HepG2 (cell line): ENCODE data around the gene TSPYL4. TPM values are rescaled to one million over a fixed set of nuclear protein-coding genes. Genes with fewer than 3 reads are reported as not detected.

Experiments used
- ATAC-seq: fragments of 200-7000 bp; cut with Tn5 transposase; 3 replicates; pipeline ENCODE4 v1.9.1; 2020; ENCODE audit warnings: mild to moderate bottlenecking, moderate library complexity
- BruUV-seq: library from RNA; stranded (reverse); fragments of 400-500 nt; replicated peaks from 2 replicates; lab custom pipeline; 2021; lab: Mats Ljungman, UMichigan
- CTCF ChIA-PET: fragments of 300-600 bp; formaldehyde crosslinking; extraction: SDS; loops from one replicate; lab custom pipeline; 2021; ENCODE audit warnings: low total read pairs, inconsistent platforms, low intra/inter-chr PET ratio; lab: Yijun Ruan, JAX
- POLR2A ChIA-PET: fragments of 350-600 bp; sonication (Branson Sonifier 250); formaldehyde crosslinking; loops from one replicate; lab custom pipeline; 2020; ENCODE audit warnings: antibody characterized with exemption, inconsistent platforms; lab: Yijun Ruan, JAX
- DNase-seq: peaks from one replicate; pipeline ENCODE4 v3.0.0-alpha.2; 2015; ENCODE audit warnings: low spot score
- FAIRE-seq: peaks from 3 replicates; lab custom pipeline; 2011; peaks lifted over from hg19 to GRCh38; lab: Jason Lieb, UNC
- H2AFZ ChIP-seq: one replicate; pipeline ENCODE4 v1.6.1; 2011; ENCODE audit warnings: low read length, inconsistent platforms
- H3K27ac ChIP-seq: fragments of 300-600 bp; 3 replicates; pipeline ENCODE4 v1.8.0; 2011; ENCODE audit warnings: mixed run types, mild to moderate bottlenecking, mixed read lengths, low read length, inconsistent platforms; ENCODE audit not compliant: insufficient read depth; ENCODE audit errors: extremely low read length
- H3K27me3 ChIP-seq, 2 experiments: fragments of 200-600 bp in 1 of 2; 2 replicates in 1 of 2; 3 replicates in 1 of 2; pipeline versions ENCODE4 v1.6.0 to v1.8.0; 2011; ENCODE audit warnings: low read length in 2 of 2, mild to moderate bottlenecking in 2 of 2, moderate library complexity in 2 of 2, inconsistent platforms in 1 of 2; ENCODE audit not compliant: insufficient read depth in 2 of 2, control insufficient read depth in 1 of 2
- H3K36me3 ChIP-seq, 2 experiments: fragments of 200-600 bp in 1 of 2; replicated peaks in 1 of 2; 2 replicates in 1 of 2; 3 replicates in 1 of 2; pipeline versions ENCODE4 v1.5.1 to v1.8.0; 2011; ENCODE audit warnings: low read length in 2 of 2, inconsistent platforms in 1 of 2; ENCODE audit not compliant: insufficient read depth in 2 of 2, control insufficient read depth in 1 of 2
- H3K4me1 ChIP-seq: 2 replicates; pipeline ENCODE4 v1.5.1; 2012; ENCODE audit warnings: low read length, inconsistent platforms; ENCODE audit not compliant: insufficient read depth
- H3K4me2 ChIP-seq: 2 replicates; pipeline ENCODE4 v1.6.0; 2011; ENCODE audit warnings: low read depth, low read length, inconsistent platforms
- H3K4me3 ChIP-seq, 3 experiments: fragments of 200-600 bp in 1 of 3; sonication (generic), shearing (Covaris generic) in 1 of 3; replicated peaks in 1 of 3; 2 replicates each; pipeline ENCODE4 v1.5.1; 2011 to 2016; ENCODE audit warnings: low read length in 3 of 3, inconsistent platforms in 2 of 3, low read depth in 2 of 3, mild to moderate bottlenecking in 2 of 3, control low read depth in 1 of 3, mixed read lengths in 1 of 3; ENCODE audit not compliant: insufficient read depth in 1 of 3
- H3K79me2 ChIP-seq: one replicate; pipeline ENCODE4 v1.6.1; 2011; ENCODE audit warnings: low read length, inconsistent platforms; ENCODE audit not compliant: insufficient read depth
- H3K9ac ChIP-seq: 2 replicates; pipeline ENCODE4 v1.6.0; 2011; ENCODE audit warnings: mild to moderate bottlenecking, low read depth, low read length, inconsistent platforms; ENCODE audit not compliant: insufficient read depth
- H3K9me3 ChIP-seq: 2 replicates; pipeline ENCODE4 v1.5.1; 2012; ENCODE audit warnings: mild to moderate bottlenecking, low read length
- H4K20me1 ChIP-seq: 2 replicates; pipeline ENCODE4 v1.6.0; 2011; ENCODE audit warnings: inconsistent platforms, mild to moderate bottlenecking, low read length, moderate library complexity; ENCODE audit not compliant: insufficient read depth
- ARNT ChIP-seq: fragments of 450-650 bp; IDR thresholded peaks from 2 replicates; pipeline ENCODE4 v1.6.1; 2017
- ATF4 ChIP-seq, 2 experiments: fragments of 450-650 bp in 1 of 2; sonication (generic) in 1 of 2; formaldehyde crosslinking; IDR thresholded peaks; 2 replicates each; pipeline versions ENCODE4 v1.5.0 to v1.8.0; 2020 to 2022; ENCODE audit warnings: mild to moderate bottlenecking in 1 of 2, missing genetic modification reagents in 1 of 2
- ERF ChIP-seq: IDR thresholded peaks from 2 replicates; pipeline ENCODE4 v1.6.1; 2018; ENCODE audit warnings: missing biosample characterization, missing genetic modification reagents
- HDAC1 ChIP-seq: sonication (generic); formaldehyde crosslinking; IDR thresholded peaks from 2 replicates; pipeline ENCODE4 v1.5.1; 2020; ENCODE audit warnings: mild to moderate bottlenecking, missing genetic modification reagents
- HOXD1 ChIP-seq: sonication (generic); formaldehyde crosslinking; IDR thresholded peaks from 2 replicates; pipeline ENCODE4 v1.5.0; 2020; ENCODE audit warnings: missing genetic modification reagents
- KDM1A ChIP-seq: IDR thresholded peaks from 2 replicates; pipeline ENCODE4 v1.6.1; 2016; ENCODE audit warnings: missing compliant biosample characterization
- KDM2A ChIP-seq: sonication (generic); formaldehyde crosslinking; IDR thresholded peaks from 2 replicates; pipeline ENCODE4 v1.4.0; 2020; ENCODE audit warnings: low read depth, missing genetic modification reagents, borderline replicate concordance
- PHF8 ChIP-seq: sonication (generic); formaldehyde crosslinking; IDR thresholded peaks from 2 replicates; pipeline ENCODE4 v1.5.0; 2020; ENCODE audit warnings: missing genetic modification reagents
- SETDB1 ChIP-seq: sonication (generic); formaldehyde crosslinking; IDR thresholded peaks from 2 replicates; pipeline ENCODE4 v1.5.1; 2020; ENCODE audit warnings: missing genetic modification reagents, mild to moderate bottlenecking, borderline replicate concordance
- SOX5 ChIP-seq: IDR thresholded peaks from 2 replicates; pipeline ENCODE4 v1.6.1; 2016; ENCODE audit warnings: borderline replicate concordance
- ZBTB40 ChIP-seq, 2 experiments: fragments of 450-650 bp in 1 of 2; sonication (generic) in 1 of 2; formaldehyde crosslinking in 1 of 2; IDR thresholded peaks; 2 replicates each; pipeline versions ENCODE4 v1.6.1 to v1.8.0; 2016 to 2022; ENCODE audit warnings: antibody characterized with exemption in 1 of 2, mild to moderate bottlenecking in 1 of 2, missing genetic modification reagents in 1 of 2
- ZNF3 ChIP-seq: IDR thresholded peaks from 2 replicates; pipeline ENCODE4 v1.7.0; 2017; ENCODE audit warnings: inconsistent platforms
- ZNF441 ChIP-seq: sonication (generic); formaldehyde crosslinking; IDR thresholded peaks from 2 replicates; pipeline ENCODE4 v1.7.0; 2021; ENCODE audit warnings: missing genetic modification reagents, borderline replicate concordance
- in situ Hi-C: cut with HindIII; loops from 2 replicates; pipeline ENCODE4 v1.10.0; 2017; ENCODE audit warnings: low pct_unique_long_range_greater_than_20kb; ENCODE audit not compliant: extremely low pct_ligation_motif_present
- intact Hi-C: fragments of 100-400 bp; cut with micrococcal nuclease; formaldehyde crosslinking; loops from one replicate; pipeline ENCODE4 v1.10.0; 2022; ENCODE audit not compliant: unreplicated experiment
- polyA plus RNA-seq, 8 experiments: library from polyadenylated mRNA; depleted of rRNA in 3 of 8; stranded (reverse) in 7 of 8; unstranded in 1 of 8; fragments of >200 nt; fragmentation: Illumina TruSeq in 4 of 8; extraction: Trizol in 4 of 8; gene quantifications; 2 replicates each; pipeline versions ENCODE4 v1.2.1 to v1.2.3, GENCODE V29; 2011 to 2016; ENCODE audit warnings: low read depth in 4 of 8, missing spikeins in 1 of 8, mixed read lengths in 1 of 8; ENCODE audit not compliant: insufficient read depth in 1 of 8
- total RNA-seq, 5 experiments: library from RNA; depleted of rRNA; stranded (reverse); fragments of >200 nt; fragmentation: Illumina TruSeq; extraction: Trizol; gene quantifications; 2 replicates each; pipeline ENCODE4 v1.2.3, GENCODE V29; 2016; ENCODE audit warnings: low read depth in 1 of 5
- TF ChIP-seq, protein P1 (sequence below), 2 experiments: sonication (generic) in 1 of 2; formaldehyde crosslinking in 1 of 2; IDR thresholded peaks; 2 replicates each; pipeline versions ENCODE4 v1.5.1 to v1.6.1; 2011 to 2020; ENCODE audit warnings: borderline replicate concordance in 1 of 2, low read depth in 1 of 2, low read length in 1 of 2, mild to moderate bottlenecking in 1 of 2, missing genetic modification reagents in 1 of 2, moderate library complexity in 1 of 2

TSPYL4 gene
- total and polyA plus RNA-seq, 2 of the 13 experiments (the other 11 are each of a cell fraction or from before 2014, with no cell fraction given): 18.0 to 19.7 TPM

- Histone ChIP-seq H2AFZ (no peak overlapping the region), H3K27me3 (no peaks in the 10 kb centered on the region), H3K36me3 (no peaks in the 10 kb centered on the region; a peak in 2 of 5 replicates), H3K27ac (no peak overlapping the region), H3K9me3 (peaks cover 11% of the 10 kb centered on the region; the same call in 1 of the 2 replicates), H3K4me3 (no peak overlapping the region), H4K20me1 (no peaks in the 10 kb centered on the region), H3K4me2 (no peak overlapping the region), H3K9ac (no peak overlapping the region), H3K4me1 (0 out of 2 replicates have a peak, but pooled peaks cover 5% of the 10 kb centered on the region), H3K79me2 (no peaks in the 10 kb centered on the region)
- BruUV-seq: no TSS peak
- CTCF ChIA-PET: no interaction called here
- POLR2A ChIA-PET: no interaction called here
- DNase-seq: no peak
- no peak for FAIRE-seq
- intact Hi-C loops: no loop called here
- no peak for ATAC-seq
- in situ Hi-C loops: no loop called here
- TF ChIP-seq PHF8 (CRISPR knock-in tag): no peak
- TF ChIP-seq KDM1A (CRISPR knock-in tag): no peak
- TF ChIP-seq SOX5 (CRISPR knock-in tag): no peak
- TF ChIP-seq HOXD1 (CRISPR knock-in tag): no peak
- no peak for TF ChIP-seq SETDB1 (CRISPR knock-in tag)
- TF ChIP-seq HDAC1 (CRISPR knock-in tag): no peak
- no peak for TF ChIP-seq ATF4 (CRISPR knock-in tag; IDR thresholded peaks at IDR 0.05)
- TF ChIP-seq, protein P1, sequence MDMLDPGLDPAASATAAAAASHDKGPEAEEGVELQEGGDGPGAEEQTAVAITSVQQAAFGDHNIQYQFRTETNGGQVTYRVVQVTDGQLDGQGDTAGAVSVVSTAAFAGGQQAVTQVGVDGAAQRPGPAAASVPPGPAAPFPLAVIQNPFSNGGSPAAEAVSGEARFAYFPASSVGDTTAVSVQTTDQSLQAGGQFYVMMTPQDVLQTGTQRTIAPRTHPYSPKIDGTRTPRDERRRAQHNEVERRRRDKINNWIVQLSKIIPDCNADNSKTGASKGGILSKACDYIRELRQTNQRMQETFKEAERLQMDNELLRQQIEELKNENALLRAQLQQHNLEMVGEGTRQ (IDR thresholded peaks at IDR 0.05; ENCODE audit: low read depth, low read length): no peak
- TF ChIP-seq, protein P1 (CRISPR knock-in tag; IDR thresholded peaks at IDR 0.05; ENCODE audit: borderline replicate concordance): no peak
- TF ChIP-seq ZBTB40 (IDR thresholded peaks at IDR 0.05): no peak
- TF ChIP-seq ZBTB40 (CRISPR knock-in tag; IDR thresholded peaks at IDR 0.05): no peak
- no peak for TF ChIP-seq KDM2A (CRISPR knock-in tag)
- no peak for TF ChIP-seq ZNF441 (CRISPR knock-in tag)
- TF ChIP-seq ERF: no peak
- TF ChIP-seq ZNF3 (CRISPR knock-in tag): no peak
- TF ChIP-seq ARNT: no peak
These were observed 12.9 kb upstream of the TSPYL4 start for GRCh38 chr6:116266803-116267202.
